Activated CD4-positive, alpha-beta T cell treated with anti-CD3 and anti-CD28 coated beads for 4 hours (primary cell): ENCODE results near the gene DCTN4.

Source experiments
- DNase-seq, 2 donors: peaks; one replicate each; pipeline ENCODE4 v3.0.0-alpha.2; 2020

The DCTN4 gene

DNA sequence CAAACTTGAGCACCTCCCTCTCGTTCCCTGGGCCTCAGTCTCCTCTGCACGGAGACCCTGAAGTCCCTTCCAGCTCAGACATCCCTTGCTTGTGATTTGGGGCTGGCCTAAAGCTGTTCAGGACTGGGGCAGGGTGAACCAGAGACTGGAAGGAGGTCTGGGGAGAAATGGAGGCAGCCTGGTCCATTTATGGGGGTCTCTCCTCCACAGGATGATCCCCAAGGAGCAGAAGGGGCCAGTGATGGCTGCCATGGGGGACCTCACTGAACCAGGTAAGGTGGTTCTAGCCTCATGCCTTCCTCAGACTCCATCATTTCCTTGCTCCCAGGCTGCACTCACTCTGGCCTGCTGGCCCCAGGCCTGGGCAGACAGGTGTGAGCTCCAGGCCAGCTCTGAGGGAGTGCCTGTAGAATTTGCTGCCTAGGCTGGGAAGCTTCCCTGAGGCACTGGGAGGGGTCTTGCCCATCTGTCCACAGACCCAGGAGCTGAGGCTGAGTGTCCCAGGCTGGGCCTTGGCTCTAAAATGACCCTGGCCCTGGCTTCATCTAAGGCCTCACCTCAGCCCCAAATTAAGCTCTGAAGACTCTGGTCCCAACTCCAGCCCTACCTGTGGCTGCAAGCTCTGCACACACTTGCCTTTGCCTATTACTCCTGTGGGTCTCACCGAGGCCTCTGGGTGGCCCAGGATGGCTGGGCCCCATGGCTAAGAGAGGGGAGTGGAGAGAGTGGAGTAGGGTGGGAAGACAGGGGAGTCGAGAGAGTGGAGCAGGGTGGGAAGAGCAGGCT lies 95.9 kb downstream of the DCTN4 start:
- DNase-seq: no peak

DNA sequence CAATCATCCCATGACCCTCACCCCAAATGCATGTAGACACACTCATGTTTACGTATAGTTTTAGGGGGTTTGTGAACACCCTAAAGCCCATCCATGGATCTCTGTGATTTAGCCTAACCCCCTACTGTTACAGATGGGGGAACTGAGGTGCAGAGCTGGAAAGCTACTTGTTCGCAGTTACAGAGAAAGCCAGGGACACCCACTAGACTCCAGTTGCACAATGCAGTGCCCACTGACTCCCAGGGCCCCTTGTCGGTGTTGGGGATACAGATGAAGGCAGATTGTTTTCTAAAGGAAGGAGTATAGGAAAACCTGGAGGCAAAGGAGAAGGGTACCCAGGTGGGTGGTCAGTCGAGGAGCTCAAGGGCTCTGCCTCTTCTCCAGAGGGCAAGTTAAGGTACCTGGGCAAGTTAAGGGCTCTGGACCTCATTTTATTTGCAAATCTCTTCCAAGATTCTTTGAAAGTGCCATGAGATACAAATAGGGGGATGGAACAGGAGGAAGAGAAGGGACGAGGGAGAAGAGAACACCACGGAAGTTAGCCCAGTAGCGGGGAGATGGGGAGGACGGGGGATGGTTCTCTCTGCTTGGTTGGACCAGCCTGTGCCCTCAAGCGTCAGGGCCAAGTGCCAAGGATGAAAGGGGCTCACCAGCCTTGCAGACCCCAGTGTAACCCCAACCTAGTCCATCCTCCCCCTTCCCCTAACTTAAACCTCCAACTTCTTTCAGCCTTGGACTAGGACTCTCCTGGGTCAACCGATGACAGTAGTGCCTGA lies 96.8 kb downstream of the DCTN4 start:
- DNase-seq: no peak

DNA sequence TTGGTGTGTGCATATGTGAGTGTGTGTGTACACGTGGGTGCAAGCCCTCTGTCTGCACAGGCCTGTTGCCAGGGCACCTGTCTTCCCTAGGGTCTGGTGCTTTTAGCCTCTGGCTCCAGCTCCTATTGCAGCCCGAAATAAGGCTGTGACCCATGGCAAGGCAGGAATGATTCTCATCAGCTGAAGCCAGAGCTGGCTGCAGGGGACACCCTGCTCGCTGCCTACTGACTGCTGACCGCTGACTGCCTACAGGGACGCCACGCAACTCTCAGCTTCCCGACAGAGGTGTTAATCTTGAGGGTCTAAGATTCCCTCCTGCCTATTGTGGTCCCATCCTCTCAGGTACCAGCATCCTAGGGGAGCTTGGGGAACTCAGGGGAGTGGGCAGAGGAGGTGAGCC lies 97.7 kb downstream of the DCTN4 start, which contains the start of gene MYOZ3:
MYOZ3 (plus strand) TSS at position 166 of the 400 bp plus-strand sequence. CDS start 1,691 bp downstream, outside the sequence.
- no peak for DNase-seq

DNA sequence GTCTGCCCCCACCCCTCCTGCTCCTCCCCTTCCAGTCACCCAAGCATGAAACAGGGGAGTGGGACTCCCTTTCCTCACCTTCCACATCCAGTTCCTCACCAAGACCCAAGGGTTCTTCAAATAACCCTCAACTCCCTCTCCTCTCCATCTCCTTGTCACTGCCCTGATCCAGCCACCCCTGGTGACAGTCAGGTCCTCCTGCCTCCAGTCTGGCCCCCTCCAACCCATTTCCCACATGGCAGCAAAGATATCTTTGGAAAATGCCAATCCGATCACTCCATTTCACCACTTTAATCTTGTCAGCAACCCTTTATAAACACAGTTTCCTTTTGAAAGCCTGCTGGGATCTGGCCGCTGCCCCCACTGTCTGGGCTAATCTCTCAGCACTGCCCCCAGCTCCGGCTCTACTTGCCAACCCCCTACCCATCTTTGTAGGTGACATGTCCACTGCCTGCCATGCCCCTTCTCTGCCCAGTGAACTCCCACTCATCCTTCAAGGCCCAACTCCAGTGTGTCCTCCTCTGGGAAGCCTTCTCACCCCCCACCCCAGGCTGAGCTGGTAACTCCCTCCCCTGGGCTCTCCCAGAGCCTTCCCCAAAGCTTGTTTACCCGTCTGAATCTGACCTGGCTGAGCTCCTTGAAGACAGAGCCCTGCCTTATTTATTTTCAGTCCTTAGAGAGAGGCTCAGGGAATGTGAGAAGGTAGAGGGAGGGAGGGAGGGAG lies 98.5 kb downstream of the DCTN4 start:
- no peak for DNase-seq

DNA sequence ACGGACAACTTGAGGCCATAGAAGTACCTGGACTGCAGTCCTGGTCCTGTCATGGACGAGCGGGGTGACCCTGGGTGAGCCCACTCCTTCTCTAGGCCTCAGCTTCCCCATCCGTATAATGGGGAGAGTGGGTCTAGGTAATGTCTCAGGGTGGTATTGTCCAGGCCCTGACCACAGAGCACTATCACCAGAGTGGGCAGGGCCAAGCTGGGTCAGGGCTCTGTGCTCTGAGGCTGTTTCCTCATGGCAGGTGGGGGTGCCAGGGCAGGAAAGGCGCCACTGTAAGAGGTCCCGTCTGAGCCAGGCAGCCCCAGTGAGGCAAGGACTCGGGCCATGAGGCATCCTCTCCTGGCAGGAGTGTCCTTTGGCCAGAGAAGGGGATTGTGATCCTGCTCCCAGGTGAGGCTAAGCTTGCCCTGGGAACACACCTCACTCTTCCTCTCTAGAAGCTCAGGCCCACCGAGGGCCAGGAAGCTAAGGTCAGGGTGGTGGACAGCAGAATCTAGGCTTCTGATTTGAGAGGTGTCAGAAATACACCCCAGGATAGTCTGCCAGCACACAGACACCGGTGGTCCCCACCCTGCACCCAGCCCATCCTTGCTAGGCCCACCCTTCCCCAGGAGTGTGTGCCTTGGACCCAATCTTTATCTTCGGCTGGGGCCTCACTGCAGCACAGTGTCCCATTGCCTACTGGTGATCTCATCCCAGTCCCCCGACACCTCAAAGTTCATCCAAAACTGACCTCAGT lies 99.3 kb downstream of the DCTN4 start:
- DNase-seq: no peak

DNA sequence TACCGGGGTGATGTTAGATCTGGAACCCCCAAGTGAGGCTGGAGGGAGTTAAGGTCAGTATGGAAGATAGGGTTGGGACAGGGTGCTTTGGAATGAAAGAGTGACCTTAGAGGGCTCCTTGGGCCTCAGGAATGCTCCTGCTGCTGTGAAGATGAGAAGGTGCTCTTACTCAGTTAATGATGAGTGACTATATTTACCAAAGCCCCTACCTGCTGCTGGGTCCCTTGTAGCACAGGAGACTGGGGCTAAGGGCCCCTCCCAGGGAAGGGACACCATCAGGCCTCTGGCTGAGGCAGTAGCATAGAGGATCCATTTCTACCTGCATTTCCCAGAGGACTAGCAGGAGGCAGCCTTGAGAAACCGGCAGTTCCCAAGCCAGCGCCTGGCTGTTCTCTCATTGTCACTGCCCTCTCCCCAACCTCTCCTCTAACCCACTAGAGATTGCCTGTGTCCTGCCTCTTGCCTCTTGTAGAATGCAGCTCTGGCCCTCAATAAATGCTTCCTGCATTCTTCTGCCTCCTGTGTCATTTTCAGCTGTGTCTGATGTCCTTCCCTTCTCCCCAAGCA lies 100.0 kb downstream of the DCTN4 start:
- no peak for DNase-seq
